Activated B cell treated with CpG ODN at 0.5 μM for 24 hours (primary cell): ENCODE measurements around the gene USP32. TPM values are rescaled to one million over a fixed set of nuclear protein-coding genes. Genes with fewer than 3 reads are reported as not detected.

Experiments used
- ATAC-seq: fragments of 200-7000 bp; cut with Tn5 transposase; one replicate; pipeline ENCODE4 v1.10.0; 2021; ENCODE audit warnings: low read depth, mild to moderate bottlenecking, moderate library complexity
- CTCF ChIA-PET: fragments of 350-600 bp; sonication (Branson Sonifier 250); formaldehyde crosslinking; loops from one replicate; lab custom pipeline; 2021; ENCODE audit warnings: antibody characterized with exemption; lab: Charles Lee
- POLR2A ChIA-PET: fragments of 350-600 bp; sonication (Branson Sonifier 250); formaldehyde crosslinking; loops from one replicate; lab custom pipeline; 2021; ENCODE audit warnings: antibody characterized with exemption; lab: Charles Lee
- DNase-seq: peaks from one replicate; pipeline ENCODE4 v3.0.0; 2022
- H3K27ac Mint-ChIP-seq: one replicate; pipeline ENCODE4 v1.8.0; 2020; ENCODE audit warnings: mixed read lengths
- H3K27me3 Mint-ChIP-seq: one replicate; pipeline ENCODE4 v1.8.0; 2021; ENCODE audit warnings: mixed read lengths
- H3K36me3 Mint-ChIP-seq: one replicate; pipeline ENCODE4 v1.8.0; 2021; ENCODE audit warnings: low read depth, mixed read lengths
- H3K4me1 Mint-ChIP-seq: one replicate; pipeline ENCODE4 v1.8.0; 2021; ENCODE audit warnings: mixed read lengths
- H3K4me3 Mint-ChIP-seq: one replicate; pipeline ENCODE4 v1.8.0; 2020; ENCODE audit warnings: mild to moderate bottlenecking, mixed read lengths
- H3K9me3 Mint-ChIP-seq: one replicate; pipeline ENCODE4 v1.8.0; 2020; ENCODE audit warnings: mixed read lengths
- CTCF ChIP-seq: fragments of 200-600 bp; IDR thresholded peaks from one replicate; pipeline ENCODE4 v1.8.0; 2022; ENCODE audit warnings: antibody characterized with exemption, mild to moderate bottlenecking
- intact Hi-C: fragments of 100-400 bp; cut with micrococcal nuclease; formaldehyde crosslinking; loops from one replicate; pipeline ENCODE4 v1.15.1; 2024
- total RNA-seq: library from RNA; stranded (reverse); gene quantifications from 2 replicates; pipeline ENCODE4 v1.2.3, GENCODE V29; 2022

USP32 gene
- total RNA-seq, 1 donor from 2014 or later: 59.2 TPM

- intact Hi-C loops: no loop called here
- ChIA-PET POLR2A (no interaction called here), CTCF (no interaction called here)
- no peak for ATAC-seq
- Mint-ChIP-seq H3K4me1 (no peaks in the 10 kb centered on the region), H3K4me3 (no peak overlapping the region), H3K27ac (no peak overlapping the region), H3K27me3 (no peaks in the 10 kb centered on the region), H3K36me3 (peaks cover 28% of the 10 kb centered on the region), H3K9me3 (no peaks in the 10 kb centered on the region)
- no peak for TF ChIP-seq CTCF
- DNase-seq: no peak
Measured at GRCh38 chr17:60277258-60277657, 114.7 kb downstream of the USP32 start.

GRCh38 chr17:60269417-60269816 lies 122.5 kb downstream of the USP32 start:
- ATAC-seq (no peak), DNase-seq (no peak)
- Mint-ChIP-seq H3K4me1 (no peaks in the 10 kb centered on the region), H3K36me3 (peaks cover 54% of the 10 kb centered on the region), H3K27ac (no peak overlapping the region), H3K4me3 (no peak overlapping the region), H3K27me3 (no peaks in the 10 kb centered on the region), H3K9me3 (no peaks in the 10 kb centered on the region)
- TF ChIP-seq CTCF: no peak
- intact Hi-C loops: no loop called here
- ChIA-PET POLR2A (no interaction called here), CTCF (no interaction called here)

- H3K4me1 Mint-ChIP-seq: no peaks in the 10 kb centered on the region
- no peaks in the 10 kb centered on the region for H3K27me3 Mint-ChIP-seq
- ATAC-seq (no peak), DNase-seq (no peak)
- peaks cover 53% of the 10 kb centered on the region for H3K36me3 Mint-ChIP-seq
- H3K9me3 Mint-ChIP-seq: no peaks in the 10 kb centered on the region
- H3K27ac Mint-ChIP-seq: no peak overlapping the region
- H3K4me3 Mint-ChIP-seq: no peak overlapping the region
- ChIA-PET CTCF (no interaction called here), POLR2A (interaction anchor here (0.6 kb wide), 1 partner anchor 512 kb away, joined by 3 read pairs; no protein-coding TSS in a partner anchor)
- TF ChIP-seq CTCF: no peak
- intact Hi-C loops: no loop called here
Measured at GRCh38 chr17:60260540-60260939, 131.4 kb downstream of the USP32 start.

GRCh38 chr17:60258313-60258712 lies 133.6 kb downstream of the USP32 start:
- H3K36me3 Mint-ChIP-seq: peaks cover 55% of the 10 kb centered on the region
- no peaks in the 10 kb centered on the region for H3K4me1 Mint-ChIP-seq
- intact Hi-C loops: no loop called here
- TF ChIP-seq CTCF: no peak
- POLR2A ChIA-PET: no interaction called here
- H3K27me3 Mint-ChIP-seq: no peaks in the 10 kb centered on the region
- DNase-seq (no peak), ATAC-seq (no peak)
- no peak overlapping the region for H3K4me3 Mint-ChIP-seq
- CTCF ChIA-PET: no interaction called here
- no peaks in the 10 kb centered on the region for H3K9me3 Mint-ChIP-seq
- H3K27ac Mint-ChIP-seq: no peak overlapping the region

- ChIA-PET POLR2A (interaction anchor here (0.6 kb wide), 1 partner anchor 130 kb away, joined by 8 read pairs; no protein-coding TSS in a partner anchor), CTCF (no interaction called here)
- Mint-ChIP-seq H3K36me3 (peaks cover 50% of the 10 kb centered on the region), H3K4me1 (no peaks in the 10 kb centered on the region), H3K4me3 (no peak overlapping the region), H3K27me3 (no peaks in the 10 kb centered on the region), H3K9me3 (no peaks in the 10 kb centered on the region), H3K27ac (no peak overlapping the region)
- no peak for DNase-seq
- no peak for ATAC-seq
- TF ChIP-seq CTCF: no peak
- intact Hi-C loops: no loop called here
Measured at GRCh38 chr17:60256174-60256573, 135.8 kb downstream of the USP32 start.
